ENCODE data around the gene P2RY2. TPM values are rescaled to one million over a fixed set of nuclear protein-coding genes. Genes with fewer than 3 reads are reported as not detected.

Gene P2RY2
- total RNA-seq, 1 donor from 2014 or later = 18.3 TPM

GRCh38 chr11:73206801-73207200, 11.3 kb upstream of the P2RY2 start:
- DNase-seq (ENCODE audit: low spot score in 2 of 2) = no peak
- no peaks in the 10 kb centered on the region for H3K4me1 ChIP-seq
- H3K27me3 ChIP-seq = no peaks in the 10 kb centered on the region
- TF ChIP-seq CTCF (IDR thresholded peaks at IDR 0.05) = no peak
- intact Hi-C loops (cut with DNase I) = no loop called here
- no peak overlapping the region for H3K4me3 ChIP-seq
- no peak overlapping the region for H3K27ac ChIP-seq
- no peaks in the 10 kb centered on the region for H3K36me3 ChIP-seq
- no peaks in the 10 kb centered on the region for H3K9me3 ChIP-seq

- H3K4me1 ChIP-seq = no peaks in the 10 kb centered on the region
- intact Hi-C loops (cut with DNase I) = no loop called here
- no peaks in the 10 kb centered on the region for H3K36me3 ChIP-seq
These were observed 8.2 kb upstream of the P2RY2 start for GRCh38 chr11:73209892-73210291.

GRCh38 chr11:73210916-73211667, 7.0 kb upstream of the P2RY2 start:
- no peak for DNase-seq (ENCODE audit: low spot score in 2 of 2)
- Histone ChIP-seq H3K27me3 (no peaks in the 10 kb centered on the region), H3K4me1 (no peaks in the 10 kb centered on the region), H3K4me3 (no peak overlapping the region), H3K36me3 (no peaks in the 10 kb centered on the region), H3K9me3 (no peaks in the 10 kb centered on the region), H3K27ac (no peak overlapping the region)
- intact Hi-C loops (cut with DNase I) = no loop called here
- no peak for TF ChIP-seq CTCF (IDR thresholded peaks at IDR 0.05)

More at GRCh38 chr11:73209892-73210291, 8.2 kb upstream of the P2RY2 start:
- no peaks in the 10 kb centered on the region for H3K27me3 ChIP-seq
- no peaks in the 10 kb centered on the region for H3K9me3 ChIP-seq
- no peak for DNase-seq (ENCODE audit: low spot score in 2 of 2)
- H3K27ac ChIP-seq = no peak overlapping the region
- no peak for TF ChIP-seq CTCF (IDR thresholded peaks at IDR 0.05)
- no peak overlapping the region for H3K4me3 ChIP-seq

GRCh38 chr11:73213196-73214143, 4.6 kb upstream of the P2RY2 start:
- Histone ChIP-seq H3K27me3 (no peaks in the 10 kb centered on the region), H3K9me3 (no peaks in the 10 kb centered on the region), H3K4me3 (no peak overlapping the region), H3K4me1 (peaks cover 2 to 3% of the 10 kb centered on the region in 2 donors), H3K27ac (no peak overlapping the region), H3K36me3 (no peaks in the 10 kb centered on the region)
- intact Hi-C loops (cut with DNase I) = no loop called here
- no peak for DNase-seq (ENCODE audit: low spot score in 2 of 2)
- no peak for TF ChIP-seq CTCF (IDR thresholded peaks at IDR 0.05)

- Histone ChIP-seq H3K27me3 (no peaks in the 10 kb centered on the region), H3K4me1 (peaks cover 2 to 3% of the 10 kb centered on the region in 2 donors), H3K36me3 (no peaks in the 10 kb centered on the region), H3K27ac (no peak overlapping the region), H3K9me3 (no peaks in the 10 kb centered on the region), H3K4me3 (no peak overlapping the region)
- no peak for DNase-seq (ENCODE audit: low spot score in 2 of 2)
- no peak for TF ChIP-seq CTCF (IDR thresholded peaks at IDR 0.05)
- intact Hi-C loops (cut with DNase I) = no loop called here
These were observed 2.6 kb upstream of the P2RY2 start for GRCh38 chr11:73215191-73216134.

Data from ascending aorta (tissue), 2 donors.